Measurements from ENCODE around the gene PPP2R2C.

DNA sequence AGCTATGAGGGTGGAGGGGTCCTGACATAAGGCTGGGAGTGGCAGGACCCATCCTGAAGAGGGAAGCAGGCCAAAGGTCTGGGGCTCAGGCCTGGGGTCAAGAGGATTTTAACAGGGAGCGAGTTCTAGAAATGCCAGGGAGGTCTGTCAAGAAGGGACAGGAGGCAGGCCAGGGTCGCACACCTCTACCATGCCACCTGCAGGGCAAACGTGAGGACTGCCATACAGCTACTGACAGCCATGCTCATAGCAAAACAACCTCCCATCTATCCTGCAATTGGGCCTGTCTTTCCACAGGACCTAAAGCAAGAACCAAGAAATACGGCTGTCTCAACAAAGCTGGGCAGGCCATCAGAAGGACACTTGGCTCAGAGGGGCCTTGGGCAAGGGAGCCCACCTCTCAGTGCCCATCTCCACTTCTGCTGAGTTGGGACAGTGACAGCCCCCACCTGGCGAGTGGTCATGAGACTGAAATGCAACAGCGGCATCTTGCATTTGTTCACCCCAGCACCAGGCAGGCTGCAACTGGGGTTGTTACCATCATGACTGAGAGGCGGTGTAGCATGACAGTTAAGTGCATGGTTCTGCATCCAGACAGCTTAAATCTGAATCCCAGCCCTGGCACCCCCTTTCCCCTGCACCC is 110.0 kb downstream of the PPP2R2C start:
- no peak for TF ChIP-seq CTCF (IDR thresholded peaks at IDR 0.05)
- TF ChIP-seq POLR2A (IDR thresholded peaks at IDR 0.05) = no peak
